Fibroblast of lung (primary cell): ENCODE measurements around the gene NRARP.

Source experiments
- EZH2 ChIP-seq: IDR thresholded peaks from 2 replicates; pipeline ENCODE4 v1.5.1; 2012; ENCODE audit warnings: low read length, control low read depth, mild to moderate bottlenecking; ENCODE audit errors: missing control alignments
- TF ChIP-seq, protein P1 (sequence below), 2 donors: IDR thresholded peaks in 1 of 2; conservative IDR thresholded peaks in 1 of 2; 1 replicate in 1 of 2; 2 replicates in 1 of 2; pipeline ENCODE4 v1.5.1; 2011 to 2012; ENCODE audit warnings: low read length in 2 of 2, control low read depth in 1 of 2, inconsistent platforms in 1 of 2, low read depth in 1 of 2, mild to moderate bottlenecking in 1 of 2

DNA sequence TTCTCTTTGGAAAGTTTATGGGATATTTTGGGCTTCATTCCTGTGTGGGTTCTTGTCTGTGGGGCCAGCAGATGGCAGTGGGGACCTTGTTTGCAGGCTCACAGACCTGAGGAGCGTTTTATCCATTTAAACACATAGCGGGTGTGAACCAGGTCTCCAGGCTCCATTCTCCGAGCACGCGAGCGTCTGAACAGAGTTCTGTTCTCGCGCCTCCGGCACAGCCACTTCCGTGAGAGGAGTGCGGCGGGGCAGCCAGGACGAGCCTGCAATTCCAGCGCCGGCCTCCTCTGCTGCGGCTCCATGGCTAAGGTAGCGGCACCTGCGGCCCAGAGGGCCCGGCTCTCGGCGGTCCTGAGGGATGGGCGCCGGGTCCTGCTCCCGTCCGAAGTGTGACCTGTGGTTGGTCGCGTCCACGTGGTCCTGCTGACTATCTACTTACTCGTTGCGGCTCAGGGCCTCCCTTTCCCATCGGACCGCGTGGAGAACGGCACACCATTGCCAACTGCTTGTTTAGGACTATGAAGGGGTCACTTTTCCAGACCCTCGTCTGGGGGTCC is 7.3 kb downstream of the NRARP start:
- TF ChIP-seq, protein P1, sequence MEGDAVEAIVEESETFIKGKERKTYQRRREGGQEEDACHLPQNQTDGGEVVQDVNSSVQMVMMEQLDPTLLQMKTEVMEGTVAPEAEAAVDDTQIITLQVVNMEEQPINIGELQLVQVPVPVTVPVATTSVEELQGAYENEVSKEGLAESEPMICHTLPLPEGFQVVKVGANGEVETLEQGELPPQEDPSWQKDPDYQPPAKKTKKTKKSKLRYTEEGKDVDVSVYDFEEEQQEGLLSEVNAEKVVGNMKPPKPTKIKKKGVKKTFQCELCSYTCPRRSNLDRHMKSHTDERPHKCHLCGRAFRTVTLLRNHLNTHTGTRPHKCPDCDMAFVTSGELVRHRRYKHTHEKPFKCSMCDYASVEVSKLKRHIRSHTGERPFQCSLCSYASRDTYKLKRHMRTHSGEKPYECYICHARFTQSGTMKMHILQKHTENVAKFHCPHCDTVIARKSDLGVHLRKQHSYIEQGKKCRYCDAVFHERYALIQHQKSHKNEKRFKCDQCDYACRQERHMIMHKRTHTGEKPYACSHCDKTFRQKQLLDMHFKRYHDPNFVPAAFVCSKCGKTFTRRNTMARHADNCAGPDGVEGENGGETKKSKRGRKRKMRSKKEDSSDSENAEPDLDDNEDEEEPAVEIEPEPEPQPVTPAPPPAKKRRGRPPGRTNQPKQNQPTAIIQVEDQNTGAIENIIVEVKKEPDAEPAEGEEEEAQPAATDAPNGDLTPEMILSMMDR (conservative IDR thresholded peaks at IDR 0.05 in 1 of 2, IDR thresholded peaks at IDR 0.05 in 1 of 2; ENCODE audit: low read depth in 1 of 2, low read length in 2 of 2), result peak; percentile 7
- peak; percentile 6 for TF ChIP-seq EZH2
